HepG2 (cell line): ENCODE data around the gene KCND3.

Experiments
- MAFK ChIP-seq, 2 experiments: IDR thresholded peaks in 1 of 2; conservative IDR thresholded peaks in 1 of 2; 2 replicates each; pipeline ENCODE4 v1.6.1; 2011; ENCODE audit warnings: improper control_type of control experiment in 2 of 2, low read length in 2 of 2
- NCOA1 ChIP-seq: sonication (generic); formaldehyde crosslinking; IDR thresholded peaks from 2 replicates; pipeline ENCODE4 v1.9.0; 2021; ENCODE audit warnings: missing genetic modification reagents
- RAD21 ChIP-seq: fragments of 450-650 bp; formaldehyde crosslinking; IDR thresholded peaks from 2 replicates; pipeline ENCODE4 v1.5.0; 2020; ENCODE audit warnings: mild to moderate bottlenecking
- TAF1 ChIP-seq: sonication (generic); formaldehyde crosslinking; IDR thresholded peaks from 2 replicates; pipeline ENCODE4 v1.4.0; 2020; ENCODE audit warnings: missing genetic modification reagents
- TCF7L2 ChIP-seq: IDR thresholded peaks from 2 replicates; pipeline ENCODE4 v1.6.1; 2011; ENCODE audit warnings: mild to moderate bottlenecking, low read depth, low read length, moderate library complexity
- ZNF737 ChIP-seq: sonication (generic); formaldehyde crosslinking; IDR thresholded peaks from 2 replicates; pipeline ENCODE4 v1.5.0; 2020; ENCODE audit warnings: missing genetic modification reagents, mild to moderate bottlenecking, borderline replicate concordance
- TF ChIP-seq, protein P1 (sequence below): sonication (generic); formaldehyde crosslinking; conservative IDR thresholded peaks from 2 replicates; pipeline ENCODE4 v1.4.0; 2020; ENCODE audit warnings: missing genetic modification reagents
- TF ChIP-seq, protein P2 (sequence below): sonication (generic); formaldehyde crosslinking; IDR thresholded peaks from 2 replicates; pipeline ENCODE4 v1.8.1; 2023; ENCODE audit warnings: mild to moderate bottlenecking, inconsistent platforms, moderate library complexity, missing genetic modification reagents, borderline replicate concordance
- TF ChIP-seq, protein P3 (sequence below): sonication (generic); formaldehyde crosslinking; IDR thresholded peaks from 2 replicates; pipeline ENCODE4 v1.5.0; 2020; ENCODE audit warnings: mild to moderate bottlenecking, missing genetic modification reagents, moderate library complexity
- TF ChIP-seq, protein P4 (sequence below): sonication (generic); formaldehyde crosslinking; IDR thresholded peaks from 2 replicates; pipeline ENCODE4 v1.8.0; 2022; ENCODE audit warnings: missing genetic modification reagents, low read depth, mild to moderate bottlenecking, borderline replicate concordance
- TF ChIP-seq, protein P5 (sequence below), 2 experiments: sonication (generic) in 1 of 2; formaldehyde crosslinking in 1 of 2; IDR thresholded peaks; 2 replicates each; pipeline versions ENCODE4 v1.5.1 to v1.6.1; 2011 to 2020; ENCODE audit warnings: borderline replicate concordance in 1 of 2, low read depth in 1 of 2, low read length in 1 of 2, mild to moderate bottlenecking in 1 of 2, missing genetic modification reagents in 1 of 2, moderate library complexity in 1 of 2

DNA sequence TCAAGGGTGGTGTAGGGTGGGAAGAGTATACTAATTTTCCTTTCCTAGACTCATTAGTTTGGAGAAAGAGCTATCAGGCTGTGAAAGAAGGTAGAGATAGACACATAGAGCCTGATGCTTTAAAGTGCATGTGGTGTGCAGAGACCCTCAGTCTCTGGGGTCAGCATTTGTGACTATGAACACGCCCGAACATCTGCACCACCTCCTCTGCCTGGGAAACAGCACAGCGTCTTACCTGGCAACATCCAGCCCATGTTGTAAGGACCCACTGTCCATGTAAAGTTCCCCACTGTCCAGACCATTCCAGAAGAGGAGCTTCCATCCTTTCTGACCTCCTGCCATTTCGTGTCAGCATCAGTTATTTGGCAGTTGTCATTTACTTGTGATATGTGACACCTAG is 83.4 kb downstream of the KCND3 start:
- TF ChIP-seq MAFK (conservative IDR thresholded peaks at IDR 0.05 in 1 of 2, IDR thresholded peaks at IDR 0.05 in 1 of 2; ENCODE audit: low read length in 2 of 2) (no peak), ZNF737 (no peak), RAD21 (CRISPR knock-in tag) (no peak), TCF7L2 (no peak), NCOA1 (no peak), TAF1 (no peak)
- TF ChIP-seq, protein P1, sequence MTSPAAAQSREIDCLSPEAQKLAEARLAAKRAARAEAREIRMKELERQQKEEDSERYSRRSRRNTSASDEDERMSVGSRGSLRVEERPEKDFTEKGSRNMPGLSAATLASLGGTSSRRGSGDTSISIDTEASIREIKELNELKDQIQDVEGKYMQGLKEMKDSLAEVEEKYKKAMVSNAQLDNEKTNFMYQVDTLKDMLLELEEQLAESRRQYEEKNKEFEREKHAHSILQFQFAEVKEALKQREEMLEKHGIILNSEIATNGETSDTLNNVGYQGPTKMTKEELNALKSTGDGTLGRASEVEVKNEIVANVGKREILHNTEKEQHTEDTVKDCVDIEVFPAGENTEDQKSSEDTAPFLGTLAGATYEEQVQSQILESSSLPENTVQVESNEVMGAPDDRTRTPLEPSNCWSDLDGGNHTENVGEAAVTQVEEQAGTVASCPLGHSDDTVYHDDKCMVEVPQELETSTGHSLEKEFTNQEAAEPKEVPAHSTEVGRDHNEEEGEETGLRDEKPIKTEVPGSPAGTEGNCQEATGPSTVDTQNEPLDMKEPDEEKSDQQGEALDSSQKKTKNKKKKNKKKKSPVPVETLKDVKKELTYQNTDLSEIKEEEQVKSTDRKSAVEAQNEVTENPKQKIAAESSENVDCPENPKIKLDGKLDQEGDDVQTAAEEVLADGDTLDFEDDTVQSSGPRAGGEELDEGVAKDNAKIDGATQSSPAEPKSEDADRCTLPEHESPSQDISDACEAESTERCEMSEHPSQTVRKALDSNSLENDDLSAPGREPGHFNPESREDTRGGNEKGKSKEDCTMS (CRISPR knock-in tag), result no peak
- TF ChIP-seq, protein P2, sequence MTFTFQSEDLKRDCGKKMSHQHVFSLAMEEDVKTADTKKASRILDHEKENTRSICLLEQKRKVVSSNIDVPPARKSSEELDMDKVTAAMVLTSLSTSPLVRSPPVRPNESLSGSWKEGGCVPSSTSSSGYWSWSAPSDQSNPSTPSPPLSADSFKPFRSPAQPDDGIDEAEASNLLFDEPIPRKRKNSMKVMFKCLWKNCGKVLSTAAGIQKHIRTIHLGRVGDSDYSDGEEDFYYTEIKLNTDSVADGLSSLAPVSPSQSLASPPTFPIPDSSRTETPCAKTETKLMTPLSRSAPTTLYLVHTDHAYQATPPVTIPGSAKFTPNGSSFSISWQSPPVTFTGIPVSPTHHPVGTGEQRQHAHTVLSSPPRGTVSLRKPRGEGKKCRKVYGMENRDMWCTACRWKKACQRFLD (CRISPR knock-in tag), result no peak
- TF ChIP-seq, protein P3, sequence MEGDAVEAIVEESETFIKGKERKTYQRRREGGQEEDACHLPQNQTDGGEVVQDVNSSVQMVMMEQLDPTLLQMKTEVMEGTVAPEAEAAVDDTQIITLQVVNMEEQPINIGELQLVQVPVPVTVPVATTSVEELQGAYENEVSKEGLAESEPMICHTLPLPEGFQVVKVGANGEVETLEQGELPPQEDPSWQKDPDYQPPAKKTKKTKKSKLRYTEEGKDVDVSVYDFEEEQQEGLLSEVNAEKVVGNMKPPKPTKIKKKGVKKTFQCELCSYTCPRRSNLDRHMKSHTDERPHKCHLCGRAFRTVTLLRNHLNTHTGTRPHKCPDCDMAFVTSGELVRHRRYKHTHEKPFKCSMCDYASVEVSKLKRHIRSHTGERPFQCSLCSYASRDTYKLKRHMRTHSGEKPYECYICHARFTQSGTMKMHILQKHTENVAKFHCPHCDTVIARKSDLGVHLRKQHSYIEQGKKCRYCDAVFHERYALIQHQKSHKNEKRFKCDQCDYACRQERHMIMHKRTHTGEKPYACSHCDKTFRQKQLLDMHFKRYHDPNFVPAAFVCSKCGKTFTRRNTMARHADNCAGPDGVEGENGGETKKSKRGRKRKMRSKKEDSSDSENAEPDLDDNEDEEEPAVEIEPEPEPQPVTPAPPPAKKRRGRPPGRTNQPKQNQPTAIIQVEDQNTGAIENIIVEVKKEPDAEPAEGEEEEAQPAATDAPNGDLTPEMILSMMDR (CRISPR knock-in tag), result no peak
- TF ChIP-seq, protein P4, sequence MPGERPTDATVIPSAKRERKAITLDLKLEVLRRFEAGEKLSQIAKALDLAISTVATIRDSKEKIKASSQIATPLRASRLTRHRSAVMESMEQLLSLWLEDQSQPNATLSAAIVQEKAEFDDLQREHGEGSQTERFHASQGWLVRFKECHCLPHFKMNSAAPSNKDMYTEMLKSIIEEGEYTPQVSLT (CRISPR knock-in tag), result no peak
- TF ChIP-seq, protein P5, sequence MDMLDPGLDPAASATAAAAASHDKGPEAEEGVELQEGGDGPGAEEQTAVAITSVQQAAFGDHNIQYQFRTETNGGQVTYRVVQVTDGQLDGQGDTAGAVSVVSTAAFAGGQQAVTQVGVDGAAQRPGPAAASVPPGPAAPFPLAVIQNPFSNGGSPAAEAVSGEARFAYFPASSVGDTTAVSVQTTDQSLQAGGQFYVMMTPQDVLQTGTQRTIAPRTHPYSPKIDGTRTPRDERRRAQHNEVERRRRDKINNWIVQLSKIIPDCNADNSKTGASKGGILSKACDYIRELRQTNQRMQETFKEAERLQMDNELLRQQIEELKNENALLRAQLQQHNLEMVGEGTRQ (IDR thresholded peaks at IDR 0.05; ENCODE audit: low read depth, low read length), result no peak
- TF ChIP-seq, protein P5 (CRISPR knock-in tag; IDR thresholded peaks at IDR 0.05; ENCODE audit: borderline replicate concordance), result no peak
